Measurements from ENCODE around the gene CIB2.
A peak's percentile ranks its signal among the peaks of the same experiment; 100 is the strongest.

CIB2 gene

GRCh38 chr15:78142332-78142731, 11.1 kb upstream of the CIB2 start:
- Histone ChIP-seq H3K27me3 (ENCODE audit: low read depth) (no peaks in the 10 kb centered on the region), H3K4me3 (no peak overlapping the region), H3K4me1 (no peaks in the 10 kb centered on the region), H3K9me3 (no peaks in the 10 kb centered on the region; the same call in 1 of the 2 replicates), H3K36me3 (replicated peaks) (no peaks in the 10 kb centered on the region)
- in situ Hi-C loops (cut with MboI; ENCODE audit: low sequenced_read_pairs) = loop anchor here (5.0 kb wide), 1 partner anchor 50 kb away; the partner anchor contains the start of gene SH2D7
- DNase-seq (ENCODE audit: low spot score in 2 of 2) = no peak

GRCh38 chr15:78140292-78140691, 9.0 kb upstream of the CIB2 start:
- no peaks in the 10 kb centered on the region; the same call in 1 of the 2 replicates for H3K9me3 ChIP-seq
- no peaks in the 10 kb centered on the region for H3K27me3 ChIP-seq (ENCODE audit: low read depth)
- no peaks in the 10 kb centered on the region for H3K36me3 ChIP-seq (replicated peaks)
- H3K4me1 ChIP-seq = no peaks in the 10 kb centered on the region
- in situ Hi-C loops (cut with MboI; ENCODE audit: low sequenced_read_pairs) = loop anchor here (5.0 kb wide), 1 partner anchor 48 kb away; the partner anchor contains the start of gene SH2D7
- no peak for DNase-seq (ENCODE audit: low spot score in 2 of 2)
- no peak overlapping the region for H3K4me3 ChIP-seq

GRCh38 chr15:78139578-78139977, 8.3 kb upstream of the CIB2 start:
- Histone ChIP-seq H3K4me1 (no peaks in the 10 kb centered on the region), H3K4me3 (no peak overlapping the region), H3K9me3 (no peaks in the 10 kb centered on the region; the same call in 1 of the 2 replicates), H3K36me3 (replicated peaks) (no peaks in the 10 kb centered on the region), H3K27me3 (ENCODE audit: low read depth) (no peaks in the 10 kb centered on the region)
- no peak for DNase-seq (ENCODE audit: low spot score in 2 of 2)
- in situ Hi-C loops (cut with MboI; ENCODE audit: low sequenced_read_pairs) = no loop called here

GRCh38 chr15:78133801-78134200, 2.6 kb upstream of the CIB2 start:
- Histone ChIP-seq H3K4me3 (no peak overlapping the region), H3K36me3 (replicated peaks) (no peaks in the 10 kb centered on the region), H3K27me3 (ENCODE audit: low read depth) (no peaks in the 10 kb centered on the region), H3K4me1 (peaks cover 15% of the 10 kb centered on the region), H3K9me3 (no peaks in the 10 kb centered on the region; the same call in 1 of the 2 replicates)
- DNase-seq (ENCODE audit: low spot score in 2 of 2) = no peak
- in situ Hi-C loops (cut with MboI; ENCODE audit: low sequenced_read_pairs) = no loop called here

- peak in 1 of 2 experiments; percentile 38 for DNase-seq (ENCODE audit: low spot score in 2 of 2)
- H3K9me3 ChIP-seq = no peaks in the 10 kb centered on the region
- H3K4me1 ChIP-seq = peaks cover 15% of the 10 kb centered on the region
- no peaks in the 10 kb centered on the region for H3K27me3 ChIP-seq (ENCODE audit: low read depth)
- peak overlapping the region; percentile 79 for H3K4me3 ChIP-seq
- in situ Hi-C loops (cut with MboI; ENCODE audit: low sequenced_read_pairs) = no loop called here
- H3K36me3 ChIP-seq (replicated peaks) = no peaks in the 10 kb centered on the region
Observed at GRCh38 chr15:78130466-78131294, 565 bp downstream of the CIB2 start.

- Histone ChIP-seq H3K27me3 (ENCODE audit: low read depth) (no peaks in the 10 kb centered on the region), H3K36me3 (replicated peaks) (no peaks in the 10 kb centered on the region), H3K4me1 (peaks cover 15% of the 10 kb centered on the region), H3K9me3 (no peaks in the 10 kb centered on the region), H3K4me3 (no peak overlapping the region)
- in situ Hi-C loops (cut with MboI; ENCODE audit: low sequenced_read_pairs) = no loop called here
- no peak for DNase-seq (ENCODE audit: low spot score in 2 of 2)
Observed at GRCh38 chr15:78129751-78130287, 1.4 kb downstream of the CIB2 start.

GRCh38 chr15:78129077-78129750, 2.0 kb downstream of the CIB2 start:
- in situ Hi-C loops (cut with MboI; ENCODE audit: low sequenced_read_pairs) = no loop called here
- no peak for DNase-seq (ENCODE audit: low spot score in 2 of 2)
- Histone ChIP-seq H3K4me3 (no peak overlapping the region), H3K4me1 (peaks cover 15% of the 10 kb centered on the region), H3K9me3 (no peaks in the 10 kb centered on the region), H3K27me3 (ENCODE audit: low read depth) (no peaks in the 10 kb centered on the region), H3K36me3 (replicated peaks) (no peaks in the 10 kb centered on the region)

- no peak overlapping the region for H3K4me3 ChIP-seq
- no peaks in the 10 kb centered on the region for H3K9me3 ChIP-seq
- no peak for DNase-seq (ENCODE audit: low spot score in 2 of 2)
- no peaks in the 10 kb centered on the region for H3K27me3 ChIP-seq (ENCODE audit: low read depth)
- H3K4me1 ChIP-seq = peaks cover 15% of the 10 kb centered on the region
- in situ Hi-C loops (cut with MboI; ENCODE audit: low sequenced_read_pairs) = no loop called here
- no peaks in the 10 kb centered on the region for H3K36me3 ChIP-seq (replicated peaks)
Observed at GRCh38 chr15:78127882-78128281, 3.4 kb downstream of the CIB2 start.

- no peaks in the 10 kb centered on the region for H3K9me3 ChIP-seq
- H3K4me1 ChIP-seq = no peaks in the 10 kb centered on the region
- no peak for DNase-seq (ENCODE audit: low spot score in 2 of 2)
- no peak overlapping the region for H3K4me3 ChIP-seq
- no peaks in the 10 kb centered on the region for H3K27me3 ChIP-seq (ENCODE audit: low read depth)
- H3K36me3 ChIP-seq (replicated peaks) = no peaks in the 10 kb centered on the region
- in situ Hi-C loops (cut with MboI; ENCODE audit: low sequenced_read_pairs) = no loop called here
Observed at GRCh38 chr15:78125267-78125666, 6.0 kb downstream of the CIB2 start.

GRCh38 chr15:78120523-78120922, 10.7 kb downstream of the CIB2 start:
- Histone ChIP-seq H3K27me3 (ENCODE audit: low read depth) (no peaks in the 10 kb centered on the region), H3K4me3 (no peak overlapping the region), H3K36me3 (replicated peaks) (no peaks in the 10 kb centered on the region), H3K9me3 (no peaks in the 10 kb centered on the region), H3K4me1 (peaks cover 8% of the 10 kb centered on the region)
- in situ Hi-C loops (cut with MboI; ENCODE audit: low sequenced_read_pairs) = no loop called here
- no peak for DNase-seq (ENCODE audit: low spot score in 2 of 2)

- H3K27me3 ChIP-seq (ENCODE audit: low read depth) = no peaks in the 10 kb centered on the region
- H3K4me1 ChIP-seq = peaks cover 7% of the 10 kb centered on the region
- DNase-seq (ENCODE audit: low spot score in 2 of 2) = no peak
- no peaks in the 10 kb centered on the region; the same call in 1 of the 2 replicates for H3K36me3 ChIP-seq (replicated peaks)
- H3K4me3 ChIP-seq = no peak overlapping the region
- H3K9me3 ChIP-seq = no peaks in the 10 kb centered on the region
- in situ Hi-C loops (cut with MboI; ENCODE audit: low sequenced_read_pairs) = loop anchor here (5.0 kb wide), 2 partner anchors 85 to 130 kb away; no protein-coding TSS in a partner anchor
Observed at GRCh38 chr15:78112551-78112950, 18.7 kb downstream of the CIB2 start.

- Histone ChIP-seq H3K9me3 (no peaks in the 10 kb centered on the region), H3K4me3 (no peak overlapping the region), H3K36me3 (replicated peaks) (no peaks in the 10 kb centered on the region; the same call in 1 of the 2 replicates), H3K27me3 (ENCODE audit: low read depth) (no peaks in the 10 kb centered on the region), H3K4me1 (peaks cover 7% of the 10 kb centered on the region)
- in situ Hi-C loops (cut with MboI; ENCODE audit: low sequenced_read_pairs) = loop anchor here (5.0 kb wide), 2 partner anchors 86 to 131 kb away; no protein-coding TSS in a partner anchor
- no peak for DNase-seq (ENCODE audit: low spot score in 2 of 2)
Observed at GRCh38 chr15:78111788-78112187, 19.5 kb downstream of the CIB2 start.

- DNase-seq (ENCODE audit: low spot score in 2 of 2) = no peak
- H3K27me3 ChIP-seq (ENCODE audit: low read depth) = no peaks in the 10 kb centered on the region
- H3K9me3 ChIP-seq = no peaks in the 10 kb centered on the region
- H3K4me3 ChIP-seq = no peak overlapping the region
- H3K4me1 ChIP-seq = peaks cover 4% of the 10 kb centered on the region
- in situ Hi-C loops (cut with MboI; ENCODE audit: low sequenced_read_pairs) = loop anchor here (5.0 kb wide), 2 partner anchors 86 to 131 kb away; no protein-coding TSS in a partner anchor
- no peaks in the 10 kb centered on the region; the same call in 1 of the 2 replicates for H3K36me3 ChIP-seq (replicated peaks)
Observed at GRCh38 chr15:78110916-78111475, 20.2 kb downstream of the CIB2 start.
